Heart right ventricle (tissue), 16 donors: Measurements from ENCODE around the gene NKX2-3. TPM values are rescaled to one million over a fixed set of nuclear protein-coding genes. Genes with fewer than 3 reads are reported as not detected.

Experiments used
- ATAC-seq, 8 donors: fragments of 200-7000 bp; cut with Tn5 transposase; one replicate each; pipeline ENCODE4 v1.9.1; 2020; ENCODE audit warnings: mild to moderate bottlenecking in 8 of 8, moderate library complexity in 8 of 8, moderate number of reproducible peaks in 1 of 8
- DNase-seq, 2 donors: peaks; one replicate each; pipeline ENCODE4 v3.0.0-alpha.2; 2020
- H3K27ac ChIP-seq, 10 donors: fragments of 200-600 bp; sonication (generic) in 2 of 10; one replicate each; pipeline versions ENCODE4 v1.5.0 to v1.8.0; 2020 to 2022; ENCODE audit warnings: mild to moderate bottlenecking in 3 of 10
- H3K27me3 ChIP-seq, 7 donors: fragments of 200-600 bp; one replicate each; pipeline ENCODE4 v1.8.0; 2021 to 2022; ENCODE audit warnings: mild to moderate bottlenecking in 2 of 7
- H3K36me3 ChIP-seq, 9 donors: fragments of 200-600 bp; sonication (generic) in 1 of 9; one replicate each; pipeline versions ENCODE4 v1.5.0 to v1.8.0; 2020 to 2022; ENCODE audit warnings: mild to moderate bottlenecking in 2 of 9
- H3K4me1 ChIP-seq, 9 donors: fragments of 200-600 bp; sonication (generic) in 1 of 9; one replicate each; pipeline versions ENCODE4 v1.5.0 to v1.8.0; 2020 to 2022; ENCODE audit warnings: mild to moderate bottlenecking in 4 of 9
- H3K4me3 ChIP-seq, 10 donors: fragments of 200-600 bp; sonication (generic) in 2 of 10; one replicate each; pipeline versions ENCODE4 v1.5.0 to v1.8.0; 2020 to 2022; ENCODE audit warnings: mild to moderate bottlenecking in 7 of 10, moderate library complexity in 2 of 10
- H3K9me3 ChIP-seq, 11 donors: fragments of 200-600 bp in 10 of 11; sonication (generic) in 2 of 11; one replicate each; pipeline versions ENCODE4 v1.5.0 to v1.8.0; 2013 to 2022; ENCODE audit warnings: mild to moderate bottlenecking in 2 of 11, control low read depth in 1 of 11, moderate library complexity in 1 of 11
- CTCF ChIP-seq, 9 donors: fragments of 200-600 bp; sonication (generic) in 2 of 9; IDR thresholded peaks; one replicate each; pipeline versions ENCODE4 v1.5.0 to v1.8.0; 2021 to 2022; ENCODE audit warnings: antibody characterized with exemption in 9 of 9, mild to moderate bottlenecking in 5 of 9, moderate library complexity in 1 of 9
- WGBS, 2 donors: extraction: QIAGEN DNeasy Blood & Tissue Kit; methylation state at CpG; one replicate each; pipeline ENCODE4 v1.1.7; 2013; ENCODE audit warnings: inconsistent platforms in 1 of 2; 5-methylcytosine and 5-hydroxymethylcytosine counted together
- intact Hi-C, 10 donors: fragments of 100-400 bp; cut with DNase I; formaldehyde crosslinking; loops; one replicate each; pipeline versions ENCODE4 v1.11.1 to v1.14.2; 2022
- polyA plus RNA-seq, 2 donors: library from polyadenylated mRNA; stranded (reverse); fragments of 200-250 nt; gene quantifications; one replicate each; pipeline ENCODE4 v1.2.3, GENCODE V29; 2013
- total RNA-seq, 10 donors: library from RNA; stranded (reverse); fragmentation: NEBNext Ultra II Directional in 3 of 10; extraction: Animal tissue kit (Norgen Biotek cat#: 25700) in 3 of 10; gene quantifications; one replicate each; pipeline versions ENCODE4 v1.2.1 to v1.2.4, GENCODE V29; 2021 to 2023
- donor health status: Arrhythmogenic right ventricular cardiomyopathy.
- donor health status: ischemic (EF 13 %, LVEDD 7.1; RV severe dilation, severe dysfunction).
- donor health status: healthy with polysubstance abuse.
- donor health status: DM: no; HTN: yes; CAD: no.
- donor health status: DM: no; HTN: no; CAD: no.
- donor health status: ischemic (EF 25% LVEDD 6.9; RV normal size, moderate dysfunction).
- donor health status: ischemic (EF 25% LVEDD 5.7; RV mildly dilated, moderate dysfunction).
- donor health status: healthy.
- donor health status: DM: yes; HTN: yes; CAD: no.
- donor health status: Ischemic cardiomyopathy.
- donor health status: ischemic (EF 35%, LVEDD 5.7; RV mildly dilated, moderate dysfunction).
- donor health status: nonischemic (EF 11% LVEDD 7.7; RV severe dilation, severe dysfunction).
- donor health status: DM: yes; HTN: yes; CAD: no.
- donor health status: PGD.
- donor health status: ischemic (EF 29% LVEDD 5.4; RV normal size, mild dysfunction).
- donor health status: nonischemic (EF 23%, LVEDD 6.1; RV moderate dilation, normal function).

The NKX2-3 gene
- total and polyA plus RNA-seq, 12 donors: not detected

GRCh38 chr10:99513061-99513460 is 19.7 kb upstream of the NKX2-3 start:
- intact Hi-C loops: no loop called here
- H3K4me3 ChIP-seq: no peak overlapping the region
- H3K27ac ChIP-seq: no peak overlapping the region
- H3K27me3 ChIP-seq: peaks cover 0 to 91% (median 65%) of the 10 kb centered on the region in 7 donors
- H3K4me1 ChIP-seq: no peaks in the 10 kb centered on the region
- no peak for TF ChIP-seq CTCF (IDR thresholded peaks at IDR 0.05)
- no peaks in the 10 kb centered on the region for H3K36me3 ChIP-seq
- H3K9me3 ChIP-seq: peaks cover 0 to 5% (median 0%) of the 10 kb centered on the region in 11 donors
- DNase-seq: no peak
- no peak for ATAC-seq

- intact Hi-C loops: no loop called here
- H3K9me3 ChIP-seq: no peaks in the 10 kb centered on the region
- peaks cover 0 to 27% (median 9%) of the 10 kb centered on the region in 9 donors for H3K4me1 ChIP-seq
- 13% methylated on average over 7 of the region's 7 CpGs for WGBS, 2 donors
- H3K27ac ChIP-seq: no peak overlapping the region
- no peak for TF ChIP-seq CTCF (IDR thresholded peaks at IDR 0.05)
- ATAC-seq: no peak
- no peaks in the 10 kb centered on the region for H3K36me3 ChIP-seq
- no peak for DNase-seq
- H3K27me3 ChIP-seq: peaks cover 35 to 99% (median 84%) of the 10 kb centered on the region in 7 donors
- no peak overlapping the region for H3K4me3 ChIP-seq
These were observed 13.1 kb upstream of the NKX2-3 start for GRCh38 chr10:99519690-99520039.

GRCh38 chr10:99520040-99520846 is 12.5 kb upstream of the NKX2-3 start:
- Histone ChIP-seq H3K27ac (no peak overlapping the region), H3K27me3 (peaks cover 41 to 99% (median 84%) of the 10 kb centered on the region in 7 donors)
- 3% methylated on average over 48 of the region's 48 CpGs for WGBS, 2 donors

More at GRCh38 chr10:99520040-99520846, 12.5 kb upstream of the NKX2-3 start:
- no peak for DNase-seq
- Histone ChIP-seq H3K36me3 (no peaks in the 10 kb centered on the region), H3K9me3 (no peaks in the 10 kb centered on the region), H3K4me3 (no peak overlapping the region), H3K4me1 (peaks cover 0 to 27% (median 9%) of the 10 kb centered on the region in 9 donors)
- intact Hi-C loops: no loop called here
- TF ChIP-seq CTCF (IDR thresholded peaks at IDR 0.05): no peak
- no peak for ATAC-seq
